ENCODE measurements around the gene IL2RG. TPM values are rescaled to one million over a fixed set of nuclear protein-coding genes. Genes with fewer than 3 reads are reported as not detected.

The IL2RG gene
- total RNA-seq = 10 to 100 TPM in 1 of 4 donors, 1 to 10 TPM in 3; 4.6 to 12.2 (median 5.5) TPM

DNA sequence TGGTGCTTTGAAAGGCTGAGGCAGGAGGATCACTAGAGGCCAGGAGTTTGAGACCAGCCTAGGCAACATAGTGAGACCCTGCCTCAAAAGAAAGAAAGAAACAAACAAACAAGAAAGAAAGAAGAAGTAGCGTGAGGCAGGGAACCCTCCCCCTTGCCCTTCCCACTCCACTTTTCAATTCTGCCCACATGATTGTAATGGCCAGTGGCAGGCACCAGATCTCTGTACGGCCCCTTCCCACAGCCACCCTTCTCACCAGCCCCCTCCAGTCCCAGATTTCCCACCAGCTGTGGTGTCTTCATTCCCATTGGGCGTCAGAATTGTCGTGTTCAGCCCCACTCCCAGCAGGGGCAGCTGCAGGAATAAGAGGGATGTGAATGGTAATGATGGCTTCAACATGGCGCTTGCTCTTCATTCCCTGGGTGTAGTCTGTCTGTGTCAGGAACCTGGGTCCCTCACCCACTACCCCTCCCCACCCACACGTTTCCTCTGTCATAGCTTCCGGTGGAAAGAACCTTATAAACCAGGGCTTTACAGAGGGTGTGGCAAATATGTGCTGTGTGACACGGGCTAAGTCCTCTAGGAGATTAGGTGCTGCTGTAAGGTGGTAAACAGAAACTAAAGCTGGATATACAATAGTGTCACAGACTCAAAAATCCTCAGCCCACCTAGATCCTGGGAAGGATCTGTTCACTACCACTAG is at the start of gene IL2RG:
TSS of gene IL2RG (minus strand) at position 437 of the 703 bp plus-strand sequence. CDS start at position 399, 38 bp downstream.
- no peaks in the 10 kb centered on the region for H3K4me1 ChIP-seq
- 60 to 68% methylated on average over 7 to 8 of the region's 8 CpGs for WGBS, 2 donors
- no peak for DNase-seq (ENCODE audit: low spot score in 2 of 2)
- H3K4me3 ChIP-seq = peak within 1 kb of the TSS in 1 of 4 donors; percentile 27
- TF ChIP-seq, protein P1, sequence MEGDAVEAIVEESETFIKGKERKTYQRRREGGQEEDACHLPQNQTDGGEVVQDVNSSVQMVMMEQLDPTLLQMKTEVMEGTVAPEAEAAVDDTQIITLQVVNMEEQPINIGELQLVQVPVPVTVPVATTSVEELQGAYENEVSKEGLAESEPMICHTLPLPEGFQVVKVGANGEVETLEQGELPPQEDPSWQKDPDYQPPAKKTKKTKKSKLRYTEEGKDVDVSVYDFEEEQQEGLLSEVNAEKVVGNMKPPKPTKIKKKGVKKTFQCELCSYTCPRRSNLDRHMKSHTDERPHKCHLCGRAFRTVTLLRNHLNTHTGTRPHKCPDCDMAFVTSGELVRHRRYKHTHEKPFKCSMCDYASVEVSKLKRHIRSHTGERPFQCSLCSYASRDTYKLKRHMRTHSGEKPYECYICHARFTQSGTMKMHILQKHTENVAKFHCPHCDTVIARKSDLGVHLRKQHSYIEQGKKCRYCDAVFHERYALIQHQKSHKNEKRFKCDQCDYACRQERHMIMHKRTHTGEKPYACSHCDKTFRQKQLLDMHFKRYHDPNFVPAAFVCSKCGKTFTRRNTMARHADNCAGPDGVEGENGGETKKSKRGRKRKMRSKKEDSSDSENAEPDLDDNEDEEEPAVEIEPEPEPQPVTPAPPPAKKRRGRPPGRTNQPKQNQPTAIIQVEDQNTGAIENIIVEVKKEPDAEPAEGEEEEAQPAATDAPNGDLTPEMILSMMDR (IDR thresholded peaks at IDR 0.05) = no peak
- TF ChIP-seq POLR2A (IDR thresholded peaks at IDR 0.05) = no peak
- no peak for TF ChIP-seq EP300 (IDR thresholded peaks at IDR 0.05)
- no peaks in the 10 kb centered on the region for H3K27me3 ChIP-seq
- no peaks in the 10 kb centered on the region for H3K9me3 ChIP-seq
- no peaks in the 10 kb centered on the region for H3K36me3 ChIP-seq
- H3K27ac ChIP-seq = peak within 1 kb of the TSS in 2 of 4 donors; percentile 15 to 77

DNA sequence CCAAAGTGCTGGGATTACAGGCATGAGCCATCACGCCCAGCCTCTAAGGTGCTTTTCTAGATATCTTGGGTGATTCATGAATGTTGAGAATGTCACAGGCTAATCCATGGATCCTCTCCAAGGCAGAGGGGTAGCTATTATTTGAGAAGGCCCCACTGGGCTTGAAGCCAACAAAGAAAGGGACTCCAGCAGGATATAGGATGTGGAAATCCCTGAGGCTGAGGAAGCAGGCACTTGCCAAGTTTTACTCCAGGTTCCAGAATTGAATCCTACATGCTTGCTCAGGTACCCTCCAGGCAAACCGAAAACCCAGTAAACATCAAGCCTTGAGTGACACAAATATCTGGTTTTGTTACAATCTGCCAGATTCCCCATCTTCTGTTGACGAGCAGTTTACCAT is 49.1 kb upstream of the IL2RG start:
- no peaks in the 10 kb centered on the region for H3K9me3 ChIP-seq
- H3K4me3 ChIP-seq = no peak overlapping the region
- H3K36me3 ChIP-seq = peaks cover 0 to 16% (median 0%) of the 10 kb centered on the region in 3 donors
- TF ChIP-seq, protein P1 (IDR thresholded peaks at IDR 0.05) = no peak
- TF ChIP-seq EP300 (IDR thresholded peaks at IDR 0.05) (no peak), POLR2A (IDR thresholded peaks at IDR 0.05) (no peak)
- no peaks in the 10 kb centered on the region for H3K4me1 ChIP-seq
- DNase-seq (ENCODE audit: low spot score in 2 of 2) = no peak
- no peak overlapping the region for H3K27ac ChIP-seq
- H3K27me3 ChIP-seq = peaks cover 0 to 5% of the 10 kb centered on the region in 2 donors
- 96 to 100% methylated on average over 1 to 2 of the region's 3 CpGs for whole genome bisulfite sequencing, 2 donors

DNA sequence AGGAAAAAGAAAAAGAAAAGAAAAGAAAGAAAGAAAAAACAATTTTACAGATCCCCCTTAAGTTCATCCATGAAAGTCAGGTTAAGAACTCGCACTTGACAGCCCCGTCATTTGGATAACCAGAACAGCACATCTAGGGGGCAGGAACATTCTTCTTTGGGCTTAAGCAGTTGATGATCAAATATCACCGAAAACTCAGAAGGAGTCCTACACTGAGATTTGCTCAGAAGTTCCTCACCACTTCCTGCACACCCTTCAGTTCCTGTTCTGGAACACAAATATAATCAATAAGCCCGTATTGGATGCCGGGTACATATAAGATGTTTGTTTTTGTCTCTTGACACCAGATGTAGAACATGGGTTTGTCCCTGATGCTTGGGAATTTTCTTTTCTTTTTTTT is 48.0 kb upstream of the IL2RG start:
- DNase-seq (ENCODE audit: low spot score in 2 of 2) = no peak
- 77% methylated on average over 5 of the region's 5 CpGs for WGBS, 2 donors
- no peak for TF ChIP-seq POLR2A (IDR thresholded peaks at IDR 0.05)
- TF ChIP-seq, protein P1 (IDR thresholded peaks at IDR 0.05) = no peak
- TF ChIP-seq EP300 (IDR thresholded peaks at IDR 0.05) = no peak

DNA sequence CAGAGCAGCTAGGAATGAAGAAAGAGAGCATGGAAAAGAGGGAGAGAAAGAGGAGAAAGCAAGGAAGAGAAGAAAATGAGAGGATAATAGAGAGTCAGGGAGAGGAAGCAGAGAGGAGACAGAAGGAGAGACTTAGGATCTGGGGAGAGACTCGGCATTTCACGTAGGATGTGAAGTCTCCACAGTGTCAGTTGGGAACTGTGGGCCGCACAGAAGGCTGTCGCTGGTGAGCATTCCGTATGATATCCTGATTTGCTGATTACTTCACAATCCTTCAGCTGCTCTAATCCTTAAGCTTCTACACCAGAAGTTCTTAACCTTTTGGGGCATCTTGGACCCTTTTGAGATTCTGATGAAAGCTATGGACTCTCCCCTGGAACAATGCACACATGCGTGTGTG is 47.2 kb upstream of the IL2RG start:
- H3K4me3 ChIP-seq = no peak overlapping the region
- peaks cover 0 to 20% (median 0%) of the 10 kb centered on the region in 3 donors for H3K36me3 ChIP-seq
- H3K9me3 ChIP-seq = no peaks in the 10 kb centered on the region
- H3K27me3 ChIP-seq = peaks cover 0 to 5% of the 10 kb centered on the region in 2 donors
- no peaks in the 10 kb centered on the region for H3K4me1 ChIP-seq
- no peak for TF ChIP-seq EP300 (IDR thresholded peaks at IDR 0.05)
- DNase-seq (ENCODE audit: low spot score in 2 of 2) = no peak
- WGBS, 2 donors = 63 to 87% methylated on average over 6 of the region's 6 CpGs
- H3K27ac ChIP-seq = no peak overlapping the region

More for the DNA sequence above, 48.0 kb upstream of the IL2RG start:
- H3K9me3 ChIP-seq = no peaks in the 10 kb centered on the region
- H3K4me3 ChIP-seq = no peak overlapping the region
- H3K27ac ChIP-seq = no peak overlapping the region
- H3K36me3 ChIP-seq = peaks cover 0 to 20% (median 0%) of the 10 kb centered on the region in 3 donors
- peaks cover 0 to 5% of the 10 kb centered on the region in 2 donors for H3K27me3 ChIP-seq
- H3K4me1 ChIP-seq = no peaks in the 10 kb centered on the region

DNA sequence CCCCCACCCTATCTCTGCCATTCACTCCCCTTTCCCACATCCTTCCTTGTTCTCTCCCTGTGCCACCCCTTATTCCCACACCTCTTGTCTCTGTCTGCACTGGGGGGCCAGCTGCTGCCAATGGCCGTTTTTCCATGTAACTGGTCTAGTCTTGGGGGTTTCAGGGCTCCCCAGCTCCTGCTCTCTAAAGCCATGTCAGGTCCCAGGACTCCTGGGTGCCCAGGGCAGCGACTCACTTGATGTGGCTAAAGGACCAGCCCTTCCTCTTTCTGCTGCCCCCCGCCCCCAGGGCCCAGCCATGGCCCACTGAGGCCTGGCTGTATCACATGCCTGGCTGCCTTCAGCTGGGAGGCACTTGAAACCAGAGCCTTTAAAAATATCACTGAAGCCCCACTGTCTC is 43.3 kb upstream of the IL2RG start:
- peaks cover 0 to 5% of the 10 kb centered on the region in 2 donors for H3K27me3 ChIP-seq
- peaks cover 0 to 21% (median 0%) of the 10 kb centered on the region in 3 donors for H3K36me3 ChIP-seq
- TF ChIP-seq, protein P1 (IDR thresholded peaks at IDR 0.05) = no peak
- TF ChIP-seq EP300 (IDR thresholded peaks at IDR 0.05) = no peak
- no peak for TF ChIP-seq POLR2A (IDR thresholded peaks at IDR 0.05)
- H3K27ac ChIP-seq = no peak overlapping the region
- no peaks in the 10 kb centered on the region for H3K4me1 ChIP-seq
- H3K4me3 ChIP-seq = no peak overlapping the region
- no peaks in the 10 kb centered on the region for H3K9me3 ChIP-seq
- DNase-seq (ENCODE audit: low spot score in 2 of 2) = no peak
- 59 to 67% methylated on average over 1 to 3 of the region's 3 CpGs for WGBS, 2 donors
